H54 (cell line): ENCODE results near the gene SOCS1.
"Not testable (repeated sequence)": the region's sequence is repeated elsewhere in the genome, so short reads cannot be mapped to it uniquely, and the experiment has no call there.

Source experiments
- DNase-seq: peaks from one replicate; pipeline ENCODE4 v3.0.0; 2011; ENCODE audit warnings: low spot score, mixed read lengths; ENCODE audit not compliant: insufficient read length
- FAIRE-seq: peaks from 3 replicates; lab custom pipeline; 2011; peaks lifted over from hg19 to GRCh38; lab: Jason Lieb, UNC
- POLR2A ChIP-seq: IDR thresholded peaks from 2 replicates; pipeline ENCODE4 v1.6.1; 2011; ENCODE audit warnings: low read depth, mild to moderate bottlenecking, low read length

SOCS1 gene

DNA sequence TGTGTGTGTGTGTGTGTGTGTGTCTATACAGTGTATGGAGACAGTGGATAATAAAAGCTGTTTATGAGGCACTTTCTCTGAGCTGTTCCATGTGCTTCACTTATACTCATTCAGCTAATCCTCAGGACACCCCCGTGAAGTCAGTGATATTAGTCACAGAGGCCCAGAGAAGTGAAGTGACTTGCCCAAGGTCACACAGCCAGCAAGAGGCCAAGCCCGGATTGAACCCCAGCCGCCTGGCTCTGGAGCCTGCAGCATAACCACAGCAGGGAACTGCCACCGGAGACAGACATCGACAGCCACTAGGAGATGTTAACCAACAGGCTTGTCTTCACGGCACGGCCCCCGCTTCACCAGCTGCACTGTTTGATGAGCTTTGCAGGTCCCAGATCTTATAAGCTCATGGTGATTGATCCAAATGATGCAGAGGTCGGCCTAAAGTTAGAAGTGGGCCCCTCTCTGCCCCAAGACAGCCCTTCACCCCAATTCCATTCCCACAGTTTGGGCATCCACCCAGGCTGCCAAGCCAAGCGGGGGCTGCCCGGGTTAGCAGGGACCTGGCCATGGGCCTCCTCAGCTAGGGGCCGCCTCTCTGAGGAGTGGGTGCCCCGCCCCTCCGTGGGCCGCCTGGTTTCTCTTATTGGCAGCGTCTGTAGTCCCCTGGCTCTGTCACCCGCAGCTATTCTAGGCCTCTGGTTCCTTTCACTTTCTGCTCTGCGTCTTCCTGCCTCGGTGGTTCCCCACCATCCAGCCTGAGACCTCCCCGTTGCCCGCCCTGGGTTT lies 30.9 kb downstream of the SOCS1 start:
- no peak for TF ChIP-seq POLR2A
- FAIRE-seq = no peak
- DNase-seq = no peak

DNA sequence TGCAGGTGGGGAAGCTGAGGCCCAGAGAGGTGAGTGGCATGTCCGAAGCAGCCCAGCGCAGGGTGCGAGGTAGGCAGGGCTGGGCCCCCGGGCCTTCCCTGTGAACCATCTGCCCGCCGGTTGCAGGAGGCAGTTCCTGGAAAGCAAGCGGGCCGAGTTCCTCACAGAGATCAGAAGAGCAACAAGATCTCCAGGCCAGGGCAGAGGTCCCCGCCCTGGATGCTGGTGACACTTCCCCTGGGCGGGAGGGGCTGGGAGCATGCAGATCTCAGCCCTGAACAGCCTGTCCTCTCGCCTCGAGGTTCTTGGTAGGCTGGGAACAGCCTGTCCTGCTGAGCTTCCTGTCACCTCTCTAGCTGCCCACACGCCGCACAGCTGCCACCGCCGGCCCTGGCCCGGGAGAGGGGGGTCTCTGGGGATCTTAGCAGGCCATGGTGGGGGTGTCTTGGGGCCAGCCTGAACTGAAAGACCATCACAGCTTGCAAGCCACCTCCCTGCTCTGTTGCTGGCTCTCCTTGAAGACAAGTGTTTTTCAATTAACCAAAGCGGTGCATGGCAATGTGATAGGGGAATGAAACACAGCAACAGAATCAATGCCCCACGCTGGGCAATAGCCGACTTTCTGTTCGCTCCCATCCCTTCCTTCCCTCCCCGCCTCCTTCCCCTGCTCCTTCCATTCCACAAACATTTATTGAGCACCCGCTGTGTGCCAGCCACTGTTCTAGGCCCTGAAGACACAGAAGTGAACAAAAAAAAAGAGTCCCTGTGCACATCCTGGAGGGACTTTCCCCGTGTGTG lies 31.7 kb downstream of the SOCS1 start:
- no peak for DNase-seq
- no peak for TF ChIP-seq POLR2A
- FAIRE-seq = no peak

GRCh38 chr16:11220507-11220906 lies 35.5 kb downstream of the SOCS1 start:
- FAIRE-seq, DNase-seq: not testable (repeated sequence)

DNA sequence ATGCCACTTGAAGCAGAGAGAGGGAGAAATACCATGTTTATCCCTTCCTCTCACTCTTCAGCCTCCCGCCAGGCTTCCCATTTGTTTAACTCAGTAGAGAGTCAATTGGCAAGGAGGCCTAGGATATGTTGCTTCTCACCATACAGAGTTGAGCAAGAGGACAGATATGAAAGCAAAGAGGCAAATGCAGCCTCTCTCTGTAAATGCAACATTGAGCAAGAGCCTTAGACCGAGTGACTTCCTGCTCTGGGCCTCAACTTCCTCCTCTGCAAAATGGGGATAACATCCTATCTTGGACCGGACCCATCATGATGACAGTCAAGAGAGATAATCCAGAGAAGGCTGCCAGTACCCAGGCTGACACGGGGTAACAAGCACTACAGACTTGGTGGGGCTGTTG lies 36.8 kb downstream of the SOCS1 start:
- no peak for TF ChIP-seq POLR2A
- FAIRE-seq (no peak), DNase-seq (no peak)

- no peak for FAIRE-seq
Observed at GRCh38 chr16:11218604-11218962, 37.4 kb downstream of the SOCS1 start.

DNA sequence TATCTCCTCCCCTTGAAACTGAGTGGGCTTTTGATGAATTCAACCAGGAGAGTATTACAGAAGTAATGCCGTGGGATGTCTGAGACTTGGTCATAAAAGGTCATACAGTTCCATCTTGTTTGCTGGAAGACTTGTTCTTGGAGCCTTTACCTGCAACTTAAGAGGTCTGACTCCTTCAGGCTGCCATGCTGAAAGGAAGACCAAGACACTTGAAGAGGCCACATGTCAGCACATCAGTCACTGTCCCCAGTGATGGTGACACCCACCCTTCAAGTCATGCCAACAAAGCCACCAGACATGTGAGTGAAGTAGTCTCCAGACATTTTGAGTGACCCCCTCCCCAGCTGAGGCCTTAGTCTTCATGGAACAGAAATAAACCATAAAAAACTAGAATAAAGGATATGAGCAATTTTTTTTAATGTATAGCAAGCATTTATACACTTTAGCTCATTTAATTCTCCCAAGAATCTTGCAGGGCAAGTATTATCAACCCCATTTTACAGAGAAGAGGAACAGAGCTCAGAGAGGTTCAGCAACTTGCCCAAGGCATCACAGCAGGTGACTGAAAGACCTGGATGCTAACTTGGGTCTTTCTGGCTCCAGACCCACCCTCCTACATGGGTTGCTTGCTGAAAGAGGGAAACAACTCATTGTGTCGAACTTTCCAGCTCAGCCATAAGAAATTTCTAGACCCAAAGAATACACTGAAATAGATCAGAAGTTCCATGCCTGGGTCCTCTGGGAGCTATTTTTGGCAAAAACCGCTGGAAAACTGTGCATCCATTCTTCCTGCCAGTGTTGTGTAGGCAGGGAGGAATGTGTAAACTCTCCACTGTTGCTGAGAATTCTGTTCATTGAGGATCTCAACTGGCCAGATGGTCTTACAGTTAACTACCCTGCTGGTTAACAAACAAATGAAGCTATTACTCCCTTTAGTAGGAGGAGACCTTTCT lies 38.1 kb downstream of the SOCS1 start:
- no peak for TF ChIP-seq POLR2A
- FAIRE-seq (no peak), DNase-seq (no peak)

More at GRCh38 chr16:11218604-11218962, 37.4 kb downstream of the SOCS1 start:
- TF ChIP-seq POLR2A = no peak
- DNase-seq = no peak

DNA sequence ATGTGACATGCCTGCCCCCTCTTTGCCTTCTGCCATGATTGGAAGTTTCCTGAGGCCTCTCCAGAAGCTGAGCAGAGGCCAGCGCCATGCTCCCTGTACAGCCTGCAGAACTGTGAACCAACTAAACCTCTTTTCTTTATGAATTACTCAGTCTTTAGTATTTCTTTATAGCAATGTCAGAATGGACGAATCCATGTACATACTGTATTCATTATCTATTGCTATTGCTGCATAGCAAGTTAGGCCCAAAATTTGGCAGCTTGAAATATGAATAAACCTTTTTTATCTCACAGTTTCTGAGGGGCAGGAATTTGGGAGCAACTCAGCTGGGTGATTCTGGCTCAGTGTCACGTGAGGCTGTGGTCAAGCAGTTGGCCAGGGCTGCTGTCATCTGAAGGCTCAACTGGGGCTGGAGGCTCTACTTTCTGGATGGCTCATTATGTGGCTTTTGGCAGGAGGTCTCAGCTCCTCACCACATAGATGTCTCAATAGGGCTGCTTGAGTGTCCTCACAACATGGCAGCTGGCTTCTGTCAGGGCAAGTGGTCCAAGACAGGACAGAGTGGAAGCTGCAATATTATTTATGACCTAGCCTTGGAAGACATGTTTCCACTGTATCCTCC lies 40.0 kb downstream of the SOCS1 start:
- DNase-seq = no peak
- TF ChIP-seq POLR2A = no peak
- FAIRE-seq = no peak

DNA sequence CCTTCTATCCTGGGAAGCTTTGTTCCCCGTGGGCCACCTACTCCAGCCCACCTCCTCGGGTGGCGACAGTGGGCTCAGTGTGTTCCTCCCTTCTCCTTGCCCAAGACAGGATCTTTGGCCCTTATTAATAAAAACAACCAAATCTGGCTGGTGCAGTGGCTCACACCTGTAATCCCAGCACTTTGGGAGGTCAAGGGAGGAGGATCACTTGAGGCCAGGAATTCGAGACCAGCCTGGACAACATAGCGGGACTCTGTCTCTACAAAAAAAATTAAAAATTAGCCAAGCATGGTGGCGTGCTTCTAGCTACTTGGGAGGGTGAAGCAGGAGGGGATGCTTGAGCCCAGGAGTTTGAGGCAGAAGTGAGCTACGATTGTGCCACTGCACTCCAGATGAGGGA lies 42.2 kb downstream of the SOCS1 start:
- DNase-seq (no peak), FAIRE-seq (no peak)
- TF ChIP-seq POLR2A = no peak

DNA sequence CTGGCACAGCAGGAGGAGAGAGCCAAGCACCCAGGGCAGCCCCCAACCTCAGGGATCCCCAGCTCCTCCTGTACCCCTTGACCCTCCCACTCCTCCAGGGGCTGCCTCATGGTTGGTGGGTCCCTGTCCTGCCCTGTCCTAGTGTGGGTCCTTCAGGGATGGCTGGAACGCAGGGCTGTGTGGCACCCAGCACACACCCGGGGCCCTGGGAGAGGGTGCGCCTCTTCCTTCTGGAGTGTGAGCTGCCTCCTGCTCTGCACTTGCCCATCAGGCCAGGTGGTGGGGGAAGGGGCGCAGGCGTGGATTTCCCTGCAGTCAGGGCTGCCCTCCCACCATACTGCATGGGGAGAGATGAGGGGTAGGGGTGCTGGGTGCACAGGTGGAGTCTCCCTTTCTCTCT lies 42.6 kb downstream of the SOCS1 start:
- DNase-seq = no peak
- no peak for FAIRE-seq
- no peak for TF ChIP-seq POLR2A

DNA sequence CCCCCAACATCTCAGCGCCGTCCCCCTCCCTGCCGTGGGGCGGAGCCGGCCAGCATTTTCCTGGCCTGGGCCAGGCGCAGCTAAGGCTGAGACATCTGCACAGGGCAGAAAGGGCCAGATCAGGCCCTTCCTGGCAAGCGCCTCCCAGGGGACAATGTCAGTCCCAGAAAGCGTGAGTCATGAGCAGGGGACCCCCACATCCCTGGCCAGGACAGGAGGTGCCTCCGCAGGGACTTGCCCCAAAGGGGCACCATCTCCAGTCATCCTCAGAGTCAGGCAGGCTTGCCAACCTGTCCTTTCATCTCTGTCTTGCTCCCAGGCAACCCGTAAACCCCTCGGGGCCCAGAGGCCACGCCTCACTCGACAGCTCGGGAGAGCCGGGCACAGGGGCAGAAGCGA lies 43.2 kb downstream of the SOCS1 start:
- FAIRE-seq (no peak), DNase-seq (no peak)
- TF ChIP-seq POLR2A = no peak

- FAIRE-seq = no peak
- no peak for DNase-seq
- TF ChIP-seq POLR2A = no peak
Observed at GRCh38 chr16:11211977-11212797, 43.8 kb downstream of the SOCS1 start.
